Activated T-helper 17 cell treated with anti-CD3 and anti-CD28 coated beads, Interleukin-2, amount 50 U/mL, for 72 hours (primary cell): ENCODE measurements around the gene CCDC63. TPM values are rescaled to one million over a fixed set of nuclear protein-coding genes. Genes with fewer than 3 reads are reported as not detected.
"Not testable (repeated sequence)": the region's sequence is repeated elsewhere in the genome, so short reads cannot be mapped to it uniquely, and the experiment has no call there.

Experiments used
- ATAC-seq: fragments of 150-1000 bp; cut with Tn5 transposase; replicated peaks from 2 replicates; pipeline ENCODE4 v1.10.0; 2021; ENCODE audit warnings: mild to moderate bottlenecking, moderate library complexity
- H3K27ac Mint-ChIP-seq: one replicate; pipeline ENCODE4 v1.8.0; 2022; ENCODE audit warnings: mixed read lengths
- H3K27me3 Mint-ChIP-seq: one replicate; pipeline ENCODE4 v1.8.0; 2022; ENCODE audit warnings: mixed read lengths
- H3K36me3 Mint-ChIP-seq: one replicate; pipeline ENCODE4 v1.8.0; 2022; ENCODE audit warnings: low read depth, mild to moderate bottlenecking, mixed read lengths
- H3K4me1 Mint-ChIP-seq: one replicate; pipeline ENCODE4 v1.8.0; 2022; ENCODE audit warnings: mixed read lengths
- H3K4me3 Mint-ChIP-seq: one replicate; pipeline ENCODE4 v1.8.0; 2022; ENCODE audit warnings: mild to moderate bottlenecking, mixed read lengths
- H3K9me3 Mint-ChIP-seq: one replicate; pipeline ENCODE4 v1.8.0; 2022; ENCODE audit warnings: mixed read lengths
- total RNA-seq, 2 donors: library from RNA; stranded (reverse); gene quantifications; one replicate each; pipeline ENCODE4 v1.2.3, GENCODE V29; 2022

The CCDC63 gene
- total RNA-seq, 2 donors from 2014 or later, result not detected

- not testable (repeated sequence) for H3K27ac Mint-ChIP-seq, H3K4me3 Mint-ChIP-seq, H3K36me3 Mint-ChIP-seq, H3K4me1 Mint-ChIP-seq, ATAC-seq, H3K9me3 Mint-ChIP-seq
- peaks cover 13% of the 10 kb centered on the region for H3K27me3 Mint-ChIP-seq
Measured at GRCh38 chr12:110950867-110951266, 104.1 kb downstream of the CCDC63 start.

Other genes with a start within 250 kb of the CCDC63 start
- gene TCTN1, start 232.9 kb upstream of the CCDC63 start, total RNA-seq, result 1 to 10 TPM; 3.5 to 6.4 TPM
- 1 to 10 TPM in 1 of 2 donors, under 1 TPM in 1; 0.71 to 1.7 TPM for gene HVCN1, start 157.9 kb upstream of the CCDC63 start, total RNA-seq
- gene PPP1CC, start 104.1 kb upstream of the CCDC63 start, total RNA-seq, result 100 to 1,000 TPM; 185 to 259 TPM
- not detected for gene MYL2, start 73.6 kb downstream of the CCDC63 start, total RNA-seq
- gene CUX2, start 187.2 kb downstream of the CCDC63 start, total RNA-seq, result under 1 TPM in 1 of 2 donors, not detected in 1; 0.24 TPM